GM12878 (cell line): Measurements from ENCODE around the gene EYS. TPM values are rescaled to one million over a fixed set of nuclear protein-coding genes. Genes with fewer than 3 reads are reported as not detected.

Experiments used
- ATAC-seq: fragments of 200-7000 bp; cut with Tn5 transposase; 3 replicates; pipeline ENCODE4 v1.9.1; 2020; ENCODE audit warnings: mild to moderate bottlenecking, moderate library complexity
- BruUV-seq: library from RNA; stranded (reverse); fragments of 400-500 nt; replicated peaks from 2 replicates; lab custom pipeline; 2021; lab: Mats Ljungman, UMichigan
- CTCF ChIA-PET: fragments of 300-600 bp; sonication (Branson Sonifier 250); formaldehyde crosslinking; extraction: SDS; loops from one replicate; lab custom pipeline; 2021; ENCODE audit warnings: inconsistent platforms; lab: Yijun Ruan, JAX
- POLR2A ChIA-PET: fragments of 350-600 bp; formaldehyde crosslinking; extraction: SDS; loops from one replicate; lab custom pipeline; 2021; ENCODE audit warnings: inconsistent platforms; lab: Charles Lee
- RAD21 ChIA-PET: fragments of 300-600 bp; sonication (Branson Sonifier 250); formaldehyde crosslinking; loops from one replicate; lab custom pipeline; 2023; ENCODE audit warnings: antibody characterized with exemption; ENCODE audit not compliant: unreplicated experiment; lab: Charles Lee
- SMC1A ChIA-PET: fragments of 300-600 bp; sonication (Branson Sonifier 250); formaldehyde crosslinking; loops from one replicate; lab custom pipeline; 2023; ENCODE audit not compliant: unreplicated experiment, uncharacterized antibody; lab: Charles Lee
- DNase-seq: peaks from one replicate; pipeline ENCODE4 v3.0.0-alpha.2; 2011; ENCODE audit warnings: low read depth, low spot score
- FAIRE-seq: peaks from 3 replicates; lab custom pipeline; 2011; peaks lifted over from hg19 to GRCh38; lab: Jason Lieb, UNC
- H2AFZ ChIP-seq: 2 replicates; pipeline ENCODE4 v1.6.0; 2011; ENCODE audit warnings: low read depth, low read length, control low read depth; ENCODE audit not compliant: control insufficient read depth
- H3K27ac ChIP-seq: 2 replicates; pipeline ENCODE4 v1.5.1; 2011; ENCODE audit warnings: control low read depth; ENCODE audit not compliant: control insufficient read depth, insufficient read depth
- H3K27me3 ChIP-seq, 2 experiments: replicated peaks in 1 of 2; 2 replicates each; pipeline versions ENCODE4 v1.6.0 to v1.6.1; 2011; ENCODE audit warnings: low read length in 1 of 2; ENCODE audit not compliant: control insufficient read depth in 2 of 2, insufficient read depth in 2 of 2
- H3K36me3 ChIP-seq, 2 experiments: 2 replicates each; pipeline ENCODE4 v1.5.1; 2011; ENCODE audit warnings: low read length in 1 of 2; ENCODE audit not compliant: control insufficient read depth in 2 of 2, insufficient read depth in 2 of 2
- H3K4me1 ChIP-seq: 2 replicates; pipeline ENCODE4 v1.6.1; 2011; ENCODE audit warnings: mild to moderate bottlenecking, low read length, moderate library complexity, mixed read lengths; ENCODE audit not compliant: control insufficient read depth, insufficient read depth
- H3K4me2 ChIP-seq: 2 replicates; pipeline ENCODE4 v1.6.0; 2011; ENCODE audit warnings: control low read depth; ENCODE audit not compliant: control insufficient read depth, insufficient read depth
- H3K4me3 ChIP-seq: fragments of 200-600 bp; sonication (generic); 2 replicates; pipeline ENCODE4 v1.5.1; 2016
- H3K79me2 ChIP-seq: 2 replicates; pipeline ENCODE4 v1.6.0; 2011; ENCODE audit warnings: low read length; ENCODE audit not compliant: control insufficient read depth, insufficient read depth
- H3K9ac ChIP-seq: 2 replicates; pipeline ENCODE4 v1.8.0; 2011; ENCODE audit warnings: low read length, control low read depth, mixed read lengths; ENCODE audit not compliant: control insufficient read depth, insufficient read depth
- H3K9me3 ChIP-seq: replicated peaks from 3 replicates; pipeline ENCODE4 v1.5.1; 2011; ENCODE audit warnings: mild to moderate bottlenecking, low read length; ENCODE audit not compliant: control insufficient read depth, insufficient read depth
- H4K20me1 ChIP-seq: 2 replicates; pipeline ENCODE4 v1.6.0; 2011; ENCODE audit not compliant: control insufficient read depth, insufficient read depth
- ASH2L ChIP-seq: fragments of 300-600, 200-600 bp; sonication (generic); IDR thresholded peaks from 2 replicates; pipeline ENCODE4 v1.6.1; 2017; ENCODE audit warnings: low read depth, mild to moderate bottlenecking, borderline replicate concordance
- IKZF2 ChIP-seq, 2 experiments: fragments of 450-650 bp; IDR thresholded peaks; 2 replicates each; pipeline ENCODE4 v1.6.1; 2017; ENCODE audit warnings: mild to moderate bottlenecking in 2 of 2, moderate library complexity in 2 of 2
- SMAD1 ChIP-seq: fragments of 450-650 bp; IDR thresholded peaks from 2 replicates; pipeline ENCODE4 v1.6.1; 2018; ENCODE audit warnings: mild to moderate bottlenecking, low read depth; ENCODE audit not compliant: partially characterized antibody
- SMC3 ChIP-seq: IDR thresholded peaks from 2 replicates; pipeline ENCODE4 v1.6.1; 2011; ENCODE audit warnings: low read length, improper control_type of control experiment, borderline replicate concordance
- ZNF24 ChIP-seq: fragments of 450-650 bp; IDR thresholded peaks from 2 replicates; pipeline ENCODE4 v1.6.1; 2017; ENCODE audit warnings: antibody characterized with exemption, mild to moderate bottlenecking
- in situ Hi-C: fragments of 300-500 bp; cut with MboI; formaldehyde crosslinking; loops from 9 replicates; pipeline ENCODE4 v1.14.3; 2018; ENCODE audit warnings: mixed read lengths
- intact Hi-C: fragments of 100-400 bp; cut with micrococcal nuclease; formaldehyde crosslinking; loops from one replicate; pipeline ENCODE4 v1.14.2; 2022; ENCODE audit not compliant: unreplicated experiment
- polyA plus RNA-seq, 11 experiments: library from polyadenylated mRNA; depleted of rRNA in 4 of 11; unstranded in 6 of 11; stranded (reverse) in 5 of 11; fragments of >200 nt; fragmentation: Nextera tagmentation in 4 of 11; fragmentation: Illumina TruSeq in 1 of 11; extraction: Ambion mirVana in 4 of 11; extraction: Trizol in 1 of 11; gene quantifications; 1 replicate in 1 of 11; 2 replicates in 10 of 11; pipeline versions ENCODE4 v1.2.1 to v1.2.3, GENCODE V29; 2011 to 2016; ENCODE audit warnings: inconsistent platforms in 2 of 11, missing spikeins in 2 of 11, low read depth in 1 of 11
- total RNA-seq, 4 experiments: library from RNA; depleted of rRNA in 3 of 4; stranded (reverse); fragments of >200 nt in 3 of 4; fragmentation: Illumina TruSeq in 1 of 4; extraction: Trizol in 1 of 4; gene quantifications; 2 replicates each; pipeline versions ENCODE4 v1.2.1 to v1.2.3, GENCODE V29; 2013 to 2021
- TF ChIP-seq, protein P1 (sequence below): IDR thresholded peaks from 2 replicates; pipeline ENCODE4 v1.6.1; 2012; ENCODE audit warnings: improper control_type of control experiment, low read depth, low read length; ENCODE audit not compliant: insufficient replicate concordance

The EYS gene
- total and polyA plus RNA-seq, 10 of the 15 experiments (the other 5 are each of a cell fraction or from before 2014, with no cell fraction given), result under 0.01 to 0.14 (median 0.02) TPM; not detected in 1

DNA sequence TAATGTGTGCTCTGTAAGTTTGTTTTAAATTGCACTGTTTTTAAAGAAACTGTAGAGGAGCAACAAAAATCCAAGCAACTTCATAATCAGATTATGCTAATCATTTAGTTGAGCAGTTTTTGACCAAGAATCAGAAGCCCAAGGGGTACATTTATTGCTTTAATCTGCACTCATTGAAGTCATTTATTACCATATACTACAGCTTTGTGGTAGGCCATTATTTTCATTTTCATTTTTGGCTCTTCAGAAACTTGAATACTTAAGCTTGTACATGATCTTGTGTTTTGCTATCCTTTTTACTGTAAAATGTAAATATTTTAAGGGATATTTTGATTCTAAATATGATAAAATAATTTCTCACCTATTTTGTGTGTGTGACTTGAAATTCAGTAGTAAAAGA lies 1992.9 kb downstream of the EYS start:
- TF ChIP-seq SMC3, result no peak
- no peak for TF ChIP-seq ASH2L
- TF ChIP-seq ZNF24, result no peak
- no peak for TF ChIP-seq SMAD1
- TF ChIP-seq, protein P1, sequence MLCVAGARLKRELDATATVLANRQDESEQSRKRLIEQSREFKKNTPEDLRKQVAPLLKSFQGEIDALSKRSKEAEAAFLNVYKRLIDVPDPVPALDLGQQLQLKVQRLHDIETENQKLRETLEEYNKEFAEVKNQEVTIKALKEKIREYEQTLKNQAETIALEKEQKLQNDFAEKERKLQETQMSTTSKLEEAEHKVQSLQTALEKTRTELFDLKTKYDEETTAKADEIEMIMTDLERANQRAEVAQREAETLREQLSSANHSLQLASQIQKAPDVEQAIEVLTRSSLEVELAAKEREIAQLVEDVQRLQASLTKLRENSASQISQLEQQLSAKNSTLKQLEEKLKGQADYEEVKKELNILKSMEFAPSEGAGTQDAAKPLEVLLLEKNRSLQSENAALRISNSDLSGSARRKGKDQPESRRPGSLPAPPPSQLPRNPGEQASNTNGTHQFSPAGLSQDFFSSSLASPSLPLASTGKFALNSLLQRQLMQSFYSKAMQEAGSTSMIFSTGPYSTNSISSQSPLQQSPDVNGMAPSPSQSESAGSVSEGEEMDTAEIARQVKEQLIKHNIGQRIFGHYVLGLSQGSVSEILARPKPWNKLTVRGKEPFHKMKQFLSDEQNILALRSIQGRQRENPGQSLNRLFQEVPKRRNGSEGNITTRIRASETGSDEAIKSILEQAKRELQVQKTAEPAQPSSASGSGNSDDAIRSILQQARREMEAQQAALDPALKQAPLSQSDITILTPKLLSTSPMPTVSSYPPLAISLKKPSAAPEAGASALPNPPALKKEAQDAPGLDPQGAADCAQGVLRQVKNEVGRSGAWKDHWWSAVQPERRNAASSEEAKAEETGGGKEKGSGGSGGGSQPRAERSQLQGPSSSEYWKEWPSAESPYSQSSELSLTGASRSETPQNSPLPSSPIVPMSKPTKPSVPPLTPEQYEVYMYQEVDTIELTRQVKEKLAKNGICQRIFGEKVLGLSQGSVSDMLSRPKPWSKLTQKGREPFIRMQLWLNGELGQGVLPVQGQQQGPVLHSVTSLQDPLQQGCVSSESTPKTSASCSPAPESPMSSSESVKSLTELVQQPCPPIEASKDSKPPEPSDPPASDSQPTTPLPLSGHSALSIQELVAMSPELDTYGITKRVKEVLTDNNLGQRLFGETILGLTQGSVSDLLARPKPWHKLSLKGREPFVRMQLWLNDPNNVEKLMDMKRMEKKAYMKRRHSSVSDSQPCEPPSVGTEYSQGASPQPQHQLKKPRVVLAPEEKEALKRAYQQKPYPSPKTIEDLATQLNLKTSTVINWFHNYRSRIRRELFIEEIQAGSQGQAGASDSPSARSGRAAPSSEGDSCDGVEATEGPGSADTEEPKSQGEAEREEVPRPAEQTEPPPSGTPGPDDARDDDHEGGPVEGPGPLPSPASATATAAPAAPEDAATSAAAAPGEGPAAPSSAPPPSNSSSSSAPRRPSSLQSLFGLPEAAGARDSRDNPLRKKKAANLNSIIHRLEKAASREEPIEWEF, result no peak
- no peak for TF ChIP-seq IKZF2 (IDR thresholded peaks at IDR 0.05)
- H3K4me3 ChIP-seq, result no peak overlapping the region
- no TSS peak for BruUV-seq
- peaks cover 0 to 23% of the 10 kb centered on the region in 2 experiments; a peak in 3 of 4 replicates for H3K36me3 ChIP-seq
- FAIRE-seq (peak; percentile 56), DNase-seq (no peak), ATAC-seq (peak; percentile 53)
- H3K27ac ChIP-seq, result no peak overlapping the region
- in situ Hi-C loops, result no loop called here
- H3K9ac ChIP-seq, result no peak overlapping the region
- no peak overlapping the region for H2AFZ ChIP-seq
- no peaks in the 10 kb centered on the region for H4K20me1 ChIP-seq
- intact Hi-C loops, result no loop called here
- H3K79me2 ChIP-seq, result no peaks in the 10 kb centered on the region
- no peaks in the 10 kb centered on the region for H3K9me3 ChIP-seq
- RAD21 ChIA-PET, result interaction anchor here (1.1 to 2.2 kb wide), 3 partner anchors 31 to 116 kb away, joined by 3 to 7 read pairs (median 4); no protein-coding TSS in a partner anchor
- CTCF ChIA-PET, result interaction anchor here (0.7 to 4.0 kb wide), 7 partner anchors 32 to 361 kb away, joined by 3 to 21 read pairs (median 4); no protein-coding TSS in a partner anchor
- H3K27me3 ChIP-seq, result no peaks in the 10 kb centered on the region
- POLR2A ChIA-PET, result no interaction called here
- SMC1A ChIA-PET, result interaction anchor here (0.8 to 2.4 kb wide), 7 partner anchors 9 to 116 kb away, joined by 3 to 10 read pairs (median 5); no protein-coding TSS in a partner anchor
- H3K4me1 ChIP-seq, result no peaks in the 10 kb centered on the region
- no peak overlapping the region for H3K4me2 ChIP-seq
